Prostate gland (tissue), 2 donors: ENCODE measurements around the gene HACL1.

Source experiments
- CTCF ChIP-seq, 4 experiments: fragments of 200-600 bp in 2 of 4; fragments of 450-650 bp in 2 of 4; sonication (generic) in 2 of 4; IDR thresholded peaks; 1 replicate in 3 of 4; 2 replicates in 1 of 4; pipeline ENCODE4 v1.5.1; 2016 to 2019; ENCODE audit warnings: antibody characterized with exemption in 4 of 4, mild to moderate bottlenecking in 2 of 4, moderate library complexity in 2 of 4
- POLR2A ChIP-seq: fragments of 450-650 bp; IDR thresholded peaks from one replicate; pipeline ENCODE4 v1.6.1; 2016; ENCODE audit warnings: antibody characterized with exemption, mild to moderate bottlenecking
- POLR2AphosphoS5 ChIP-seq: sonication (generic); formaldehyde crosslinking; IDR thresholded peaks from one replicate; pipeline ENCODE4 v1.6.1; 2017; ENCODE audit warnings: antibody characterized with exemption

- no peak for TF ChIP-seq CTCF (IDR thresholded peaks at IDR 0.05)
- no peak for TF ChIP-seq POLR2A
- TF ChIP-seq POLR2AphosphoS5: no peak
Observed at GRCh38 chr3:15623535-15624440, 22.4 kb upstream of the HACL1 start.
